HepG2 (cell line): ENCODE results near the gene ZBTB48. TPM values are rescaled to one million over a fixed set of nuclear protein-coding genes. Genes with fewer than 3 reads are reported as not detected.

ENCODE experiments used
- ARNTL ChIP-seq: sonication (generic); formaldehyde crosslinking; IDR thresholded peaks from 2 replicates; pipeline ENCODE4 v1.4.0; 2020; ENCODE audit warnings: mild to moderate bottlenecking, missing genetic modification reagents
- FOXK2 ChIP-seq: fragments of 450-650 bp; IDR thresholded peaks from 2 replicates; pipeline ENCODE4 v1.6.1; 2016
- HOXA7 ChIP-seq: sonication (generic); formaldehyde crosslinking; IDR thresholded peaks from 2 replicates; pipeline ENCODE4 v1.8.1; 2022; ENCODE audit warnings: mild to moderate bottlenecking, missing genetic modification reagents, moderate library complexity
- PHF8 ChIP-seq: sonication (generic); formaldehyde crosslinking; IDR thresholded peaks from 2 replicates; pipeline ENCODE4 v1.5.0; 2020; ENCODE audit warnings: missing genetic modification reagents
- ZBED4 ChIP-seq: sonication (generic); formaldehyde crosslinking; IDR thresholded peaks from 2 replicates; pipeline ENCODE4 v1.4.0; 2020; ENCODE audit warnings: missing genetic modification reagents, borderline replicate concordance
- ZBTB33 ChIP-seq: sonication (generic); formaldehyde crosslinking; IDR thresholded peaks from 2 replicates; pipeline ENCODE4 v1.4.0; 2020; ENCODE audit warnings: missing genetic modification reagents
- ZHX1 ChIP-seq: sonication (generic); formaldehyde crosslinking; IDR thresholded peaks from 2 replicates; pipeline ENCODE4 v1.8.1; 2022; ENCODE audit warnings: low read depth, mild to moderate bottlenecking, missing genetic modification reagents
- ZNF737 ChIP-seq: sonication (generic); formaldehyde crosslinking; IDR thresholded peaks from 2 replicates; pipeline ENCODE4 v1.5.0; 2020; ENCODE audit warnings: missing genetic modification reagents, mild to moderate bottlenecking, borderline replicate concordance
- ZUFSP ChIP-seq: sonication (generic); formaldehyde crosslinking; IDR thresholded peaks from 2 replicates; pipeline ENCODE4 v1.9.0; 2021; ENCODE audit warnings: missing genetic modification reagents, mild to moderate bottlenecking, borderline replicate concordance
- polyA plus RNA-seq, 8 experiments: library from polyadenylated mRNA; depleted of rRNA in 3 of 8; stranded (reverse) in 7 of 8; unstranded in 1 of 8; fragments of >200 nt; fragmentation: Illumina TruSeq in 4 of 8; extraction: Trizol in 4 of 8; gene quantifications; 2 replicates each; pipeline versions ENCODE4 v1.2.1 to v1.2.3, GENCODE V29; 2011 to 2016; ENCODE audit warnings: low read depth in 4 of 8, missing spikeins in 1 of 8, mixed read lengths in 1 of 8; ENCODE audit not compliant: insufficient read depth in 1 of 8
- total RNA-seq, 5 experiments: library from RNA; depleted of rRNA; stranded (reverse); fragments of >200 nt; fragmentation: Illumina TruSeq; extraction: Trizol; gene quantifications; 2 replicates each; pipeline ENCODE4 v1.2.3, GENCODE V29; 2016; ENCODE audit warnings: low read depth in 1 of 5
- TF ChIP-seq, protein P1 (sequence below): fragments of 450-650 bp; IDR thresholded peaks from 2 replicates; pipeline ENCODE4 v1.6.1; 2017
- TF ChIP-seq, protein P2 (sequence below): sonication (generic); formaldehyde crosslinking; conservative IDR thresholded peaks from 2 replicates; pipeline ENCODE4 v1.5.0; 2020; ENCODE audit warnings: missing genetic modification reagents
- TF ChIP-seq, protein P3 (sequence below): sonication (generic); formaldehyde crosslinking; IDR thresholded peaks from 2 replicates; pipeline ENCODE4 v1.5.1; 2020; ENCODE audit warnings: mild to moderate bottlenecking, missing genetic modification reagents, moderate library complexity

Gene ZBTB48
- total and polyA plus RNA-seq, 2 of the 13 experiments (the other 11 are each of a cell fraction or from before 2014, with no cell fraction given): 13.0 to 17.1 TPM

DNA sequence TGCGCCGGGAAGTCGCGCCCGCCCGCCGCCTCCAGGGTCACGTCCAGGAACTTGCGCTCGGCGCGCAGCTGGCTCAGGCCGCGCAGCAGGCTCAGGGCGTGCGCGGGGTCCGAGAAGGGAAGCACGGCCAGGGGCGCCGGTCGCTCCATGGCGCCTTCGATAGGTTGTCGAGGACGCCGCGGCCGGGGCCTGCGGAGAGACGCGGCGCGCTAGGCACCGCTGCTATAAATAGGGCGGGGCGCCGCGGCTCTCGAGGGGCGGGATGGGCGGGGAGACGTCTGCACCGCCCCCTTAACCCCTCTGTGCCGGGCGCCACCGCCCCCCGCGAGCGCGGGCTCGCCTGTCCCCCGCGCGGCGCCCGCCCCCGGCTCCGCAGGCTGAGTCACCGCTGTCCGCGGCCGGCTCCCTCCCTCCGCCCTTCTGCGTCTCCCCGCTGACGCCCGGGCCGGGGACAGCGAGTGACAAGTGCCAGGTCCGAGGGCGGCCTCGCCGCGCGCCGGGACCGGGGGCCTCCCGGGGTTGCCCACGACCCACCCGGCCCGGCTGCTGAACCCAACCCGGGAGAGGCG is 23.0 kb downstream of the ZBTB48 start, which contains the start of gene KLHL21 (continued):
- TF ChIP-seq ZBTB33 (CRISPR knock-in tag): no peak
- TF ChIP-seq, protein P1, sequence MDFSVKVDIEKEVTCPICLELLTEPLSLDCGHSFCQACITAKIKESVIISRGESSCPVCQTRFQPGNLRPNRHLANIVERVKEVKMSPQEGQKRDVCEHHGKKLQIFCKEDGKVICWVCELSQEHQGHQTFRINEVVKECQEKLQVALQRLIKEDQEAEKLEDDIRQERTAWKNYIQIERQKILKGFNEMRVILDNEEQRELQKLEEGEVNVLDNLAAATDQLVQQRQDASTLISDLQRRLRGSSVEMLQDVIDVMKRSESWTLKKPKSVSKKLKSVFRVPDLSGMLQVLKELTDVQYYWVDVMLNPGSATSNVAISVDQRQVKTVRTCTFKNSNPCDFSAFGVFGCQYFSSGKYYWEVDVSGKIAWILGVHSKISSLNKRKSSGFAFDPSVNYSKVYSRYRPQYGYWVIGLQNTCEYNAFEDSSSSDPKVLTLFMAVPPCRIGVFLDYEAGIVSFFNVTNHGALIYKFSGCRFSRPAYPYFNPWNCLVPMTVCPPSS: no peak
- TF ChIP-seq ZBED4 (CRISPR knock-in tag): peak; percentile 55; the same call in 1 of the 2 replicates
- no peak for TF ChIP-seq HOXA7 (CRISPR knock-in tag)
- no peak for TF ChIP-seq ZUFSP (CRISPR knock-in tag)
- peak; percentile 36; the same call in 1 of the 2 replicates for TF ChIP-seq ARNTL (CRISPR knock-in tag)
- TF ChIP-seq, protein P2, sequence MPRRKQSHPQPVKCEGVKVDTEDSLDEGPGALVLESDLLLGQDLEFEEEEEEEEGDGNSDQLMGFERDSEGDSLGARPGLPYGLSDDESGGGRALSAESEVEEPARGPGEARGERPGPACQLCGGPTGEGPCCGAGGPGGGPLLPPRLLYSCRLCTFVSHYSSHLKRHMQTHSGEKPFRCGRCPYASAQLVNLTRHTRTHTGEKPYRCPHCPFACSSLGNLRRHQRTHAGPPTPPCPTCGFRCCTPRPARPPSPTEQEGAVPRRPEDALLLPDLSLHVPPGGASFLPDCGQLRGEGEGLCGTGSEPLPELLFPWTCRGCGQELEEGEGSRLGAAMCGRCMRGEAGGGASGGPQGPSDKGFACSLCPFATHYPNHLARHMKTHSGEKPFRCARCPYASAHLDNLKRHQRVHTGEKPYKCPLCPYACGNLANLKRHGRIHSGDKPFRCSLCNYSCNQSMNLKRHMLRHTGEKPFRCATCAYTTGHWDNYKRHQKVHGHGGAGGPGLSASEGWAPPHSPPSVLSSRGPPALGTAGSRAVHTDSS: no peak
- TF ChIP-seq ZHX1 (CRISPR knock-in tag): no peak
- TF ChIP-seq FOXK2: no peak
- TF ChIP-seq, protein P3, sequence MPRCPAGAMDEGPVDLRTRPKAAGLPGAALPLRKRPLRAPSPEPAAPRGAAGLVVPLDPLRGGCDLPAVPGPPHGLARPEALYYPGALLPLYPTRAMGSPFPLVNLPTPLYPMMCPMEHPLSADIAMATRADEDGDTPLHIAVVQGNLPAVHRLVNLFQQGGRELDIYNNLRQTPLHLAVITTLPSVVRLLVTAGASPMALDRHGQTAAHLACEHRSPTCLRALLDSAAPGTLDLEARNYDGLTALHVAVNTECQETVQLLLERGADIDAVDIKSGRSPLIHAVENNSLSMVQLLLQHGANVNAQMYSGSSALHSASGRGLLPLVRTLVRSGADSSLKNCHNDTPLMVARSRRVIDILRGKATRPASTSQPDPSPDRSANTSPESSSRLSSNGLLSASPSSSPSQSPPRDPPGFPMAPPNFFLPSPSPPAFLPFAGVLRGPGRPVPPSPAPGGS (CRISPR knock-in tag): no peak
- TF ChIP-seq ZNF737: no peak
- peak; percentile 70; the same call in 1 of the 2 replicates for TF ChIP-seq PHF8 (CRISPR knock-in tag)
